Body of pancreas (tissue), 4 donors: ENCODE results near the gene PAPSS1.

Experiments
- POLR2A ChIP-seq, 3 donors: fragments of 450-650 bp; IDR thresholded peaks; one replicate each; pipeline ENCODE4 v1.6.1; 2016; ENCODE audit warnings: antibody characterized with exemption in 3 of 3, mild to moderate bottlenecking in 2 of 3
- TF ChIP-seq, protein P1 (sequence below), 7 experiments: fragments of 450-650 bp in 4 of 7; fragments of 200-600 bp in 3 of 7; sonication (generic) in 3 of 7; IDR thresholded peaks; one replicate each; pipeline ENCODE4 v1.5.1; 2016 to 2019; ENCODE audit warnings: antibody characterized with exemption in 7 of 7

DNA sequence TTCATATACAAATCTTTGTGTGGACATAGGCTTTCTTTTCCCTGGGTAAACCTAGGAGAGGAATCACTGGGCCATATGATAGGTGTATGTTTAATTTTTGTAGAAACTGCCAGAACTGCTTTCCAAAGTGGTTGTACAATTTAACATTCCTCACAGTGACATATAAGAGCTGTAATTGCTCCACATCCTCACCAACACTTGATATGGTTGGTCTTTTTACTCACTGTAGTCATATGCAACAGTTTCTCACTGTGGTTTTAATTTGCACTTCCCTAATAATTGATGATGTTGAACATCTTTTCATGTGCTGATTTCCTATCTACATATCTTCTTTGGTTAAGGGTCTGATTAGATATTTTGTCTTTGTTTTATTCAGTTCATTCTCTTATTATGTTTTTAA lies 24.5 kb upstream of the PAPSS1 start:
- TF ChIP-seq, protein P1, sequence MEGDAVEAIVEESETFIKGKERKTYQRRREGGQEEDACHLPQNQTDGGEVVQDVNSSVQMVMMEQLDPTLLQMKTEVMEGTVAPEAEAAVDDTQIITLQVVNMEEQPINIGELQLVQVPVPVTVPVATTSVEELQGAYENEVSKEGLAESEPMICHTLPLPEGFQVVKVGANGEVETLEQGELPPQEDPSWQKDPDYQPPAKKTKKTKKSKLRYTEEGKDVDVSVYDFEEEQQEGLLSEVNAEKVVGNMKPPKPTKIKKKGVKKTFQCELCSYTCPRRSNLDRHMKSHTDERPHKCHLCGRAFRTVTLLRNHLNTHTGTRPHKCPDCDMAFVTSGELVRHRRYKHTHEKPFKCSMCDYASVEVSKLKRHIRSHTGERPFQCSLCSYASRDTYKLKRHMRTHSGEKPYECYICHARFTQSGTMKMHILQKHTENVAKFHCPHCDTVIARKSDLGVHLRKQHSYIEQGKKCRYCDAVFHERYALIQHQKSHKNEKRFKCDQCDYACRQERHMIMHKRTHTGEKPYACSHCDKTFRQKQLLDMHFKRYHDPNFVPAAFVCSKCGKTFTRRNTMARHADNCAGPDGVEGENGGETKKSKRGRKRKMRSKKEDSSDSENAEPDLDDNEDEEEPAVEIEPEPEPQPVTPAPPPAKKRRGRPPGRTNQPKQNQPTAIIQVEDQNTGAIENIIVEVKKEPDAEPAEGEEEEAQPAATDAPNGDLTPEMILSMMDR (IDR thresholded peaks at IDR 0.05) = no peak
- no peak for TF ChIP-seq POLR2A (IDR thresholded peaks at IDR 0.05)
